Hepatocyte (in vitro differentiated cells): ENCODE measurements around the gene MARCO.

Experiments
- EZH2 ChIP-seq: fragments of 200-600 bp; sonication (generic); IDR thresholded peaks from 2 replicates; pipeline ENCODE4 v1.6.1; 2016; ENCODE audit warnings: antibody characterized with exemption, mild to moderate bottlenecking, borderline replicate concordance
- EZH2phosphoT487 ChIP-seq: fragments of 200-600 bp; sonication (generic); IDR thresholded peaks from one replicate; pipeline ENCODE4 v1.6.1; 2018; ENCODE audit warnings: antibody characterized with exemption, mild to moderate bottlenecking, low read depth, moderate library complexity; ENCODE audit not compliant: unreplicated experiment, severe bottlenecking
- TF ChIP-seq, protein P1 (sequence below): fragments of 200-600 bp; sonication (generic); IDR thresholded peaks from 2 replicates; pipeline ENCODE4 v1.5.1; 2016; ENCODE audit warnings: antibody characterized with exemption, mild to moderate bottlenecking; ENCODE audit not compliant: poor library complexity

DNA sequence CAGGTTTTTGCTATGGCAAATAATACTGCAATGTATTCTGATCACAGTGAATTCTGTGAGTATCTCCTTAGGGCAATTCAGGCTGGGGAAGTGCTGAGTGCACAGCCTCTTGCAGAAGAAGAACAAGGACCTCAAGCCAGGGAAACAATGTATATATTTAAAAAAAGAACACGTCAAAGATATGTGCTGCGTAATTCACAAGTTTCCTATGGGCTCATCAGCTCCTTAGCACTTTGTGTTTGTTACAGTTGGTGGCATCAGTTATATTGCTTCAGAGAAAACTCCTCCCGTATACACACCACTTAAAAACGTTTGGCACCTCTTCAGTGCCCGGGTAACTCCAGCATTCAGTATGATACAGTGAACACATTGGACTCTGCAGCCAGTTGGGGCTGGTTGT is 16.5 kb upstream of the MARCO start:
- TF ChIP-seq, protein P1, sequence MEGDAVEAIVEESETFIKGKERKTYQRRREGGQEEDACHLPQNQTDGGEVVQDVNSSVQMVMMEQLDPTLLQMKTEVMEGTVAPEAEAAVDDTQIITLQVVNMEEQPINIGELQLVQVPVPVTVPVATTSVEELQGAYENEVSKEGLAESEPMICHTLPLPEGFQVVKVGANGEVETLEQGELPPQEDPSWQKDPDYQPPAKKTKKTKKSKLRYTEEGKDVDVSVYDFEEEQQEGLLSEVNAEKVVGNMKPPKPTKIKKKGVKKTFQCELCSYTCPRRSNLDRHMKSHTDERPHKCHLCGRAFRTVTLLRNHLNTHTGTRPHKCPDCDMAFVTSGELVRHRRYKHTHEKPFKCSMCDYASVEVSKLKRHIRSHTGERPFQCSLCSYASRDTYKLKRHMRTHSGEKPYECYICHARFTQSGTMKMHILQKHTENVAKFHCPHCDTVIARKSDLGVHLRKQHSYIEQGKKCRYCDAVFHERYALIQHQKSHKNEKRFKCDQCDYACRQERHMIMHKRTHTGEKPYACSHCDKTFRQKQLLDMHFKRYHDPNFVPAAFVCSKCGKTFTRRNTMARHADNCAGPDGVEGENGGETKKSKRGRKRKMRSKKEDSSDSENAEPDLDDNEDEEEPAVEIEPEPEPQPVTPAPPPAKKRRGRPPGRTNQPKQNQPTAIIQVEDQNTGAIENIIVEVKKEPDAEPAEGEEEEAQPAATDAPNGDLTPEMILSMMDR: no peak
- no peak for TF ChIP-seq EZH2
- no peak for TF ChIP-seq EZH2phosphoT487
